Nephron progenitor cell (in vitro differentiated cells): Measurements from ENCODE around the gene CENPM.

Experiments
- DNase-seq: peaks from one replicate; pipeline ENCODE4 v3.0.0; 2021
- H3K27ac Mint-ChIP-seq: 2 replicates; pipeline ENCODE4 v1.8.0; 2021; ENCODE audit warnings: mild to moderate bottlenecking, moderate library complexity, mixed read lengths
- H3K27me3 Mint-ChIP-seq: 2 replicates; pipeline ENCODE4 v1.8.0; 2021; ENCODE audit warnings: mild to moderate bottlenecking, low read depth, mixed read lengths; ENCODE audit not compliant: poor library complexity
- H3K36me3 Mint-ChIP-seq: 2 replicates; pipeline ENCODE4 v1.8.0; 2021; ENCODE audit warnings: low read depth, mixed read lengths
- H3K4me1 Mint-ChIP-seq: 2 replicates; pipeline ENCODE4 v1.8.0; 2021; ENCODE audit warnings: mixed read lengths
- H3K4me3 Mint-ChIP-seq: 2 replicates; pipeline ENCODE4 v1.8.0; 2021; ENCODE audit warnings: mild to moderate bottlenecking, moderate library complexity, mixed read lengths
- H3K9me3 Mint-ChIP-seq: 2 replicates; pipeline ENCODE4 v1.8.0; 2021; ENCODE audit warnings: mild to moderate bottlenecking, moderate library complexity, mixed read lengths
- TF ChIP-seq, protein P1 (sequence below): fragments of 200-600 bp; sonication (generic); IDR thresholded peaks from 2 replicates; pipeline ENCODE4 v1.5.0; 2021; ENCODE audit warnings: antibody characterized with exemption

CENPM gene

DNA sequence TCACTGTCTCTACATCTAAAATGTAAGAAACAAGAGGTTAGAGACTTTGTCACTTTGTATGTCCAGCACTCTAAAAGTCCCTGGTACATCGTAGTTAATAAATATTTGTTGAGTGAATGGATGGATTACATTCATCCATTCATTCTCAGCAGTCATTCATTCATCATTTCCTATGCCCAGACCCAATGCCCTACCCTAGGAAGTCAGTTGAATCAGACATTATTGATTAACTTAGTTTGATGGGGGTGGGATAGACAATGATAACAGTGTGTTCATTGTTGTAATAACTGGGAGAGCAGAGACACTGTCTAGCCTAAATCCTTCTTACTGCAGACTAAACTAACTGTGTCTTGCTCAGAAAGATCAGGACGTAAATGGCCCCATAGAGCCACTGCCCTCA, 1.2 kb upstream of the CENPM start:
- peaks cover 54% of the 10 kb centered on the region for H3K4me1 Mint-ChIP-seq
- H3K27me3 Mint-ChIP-seq: peaks cover 2% of the 10 kb centered on the region
- H3K27ac Mint-ChIP-seq: no peak overlapping the region
- TF ChIP-seq, protein P1, sequence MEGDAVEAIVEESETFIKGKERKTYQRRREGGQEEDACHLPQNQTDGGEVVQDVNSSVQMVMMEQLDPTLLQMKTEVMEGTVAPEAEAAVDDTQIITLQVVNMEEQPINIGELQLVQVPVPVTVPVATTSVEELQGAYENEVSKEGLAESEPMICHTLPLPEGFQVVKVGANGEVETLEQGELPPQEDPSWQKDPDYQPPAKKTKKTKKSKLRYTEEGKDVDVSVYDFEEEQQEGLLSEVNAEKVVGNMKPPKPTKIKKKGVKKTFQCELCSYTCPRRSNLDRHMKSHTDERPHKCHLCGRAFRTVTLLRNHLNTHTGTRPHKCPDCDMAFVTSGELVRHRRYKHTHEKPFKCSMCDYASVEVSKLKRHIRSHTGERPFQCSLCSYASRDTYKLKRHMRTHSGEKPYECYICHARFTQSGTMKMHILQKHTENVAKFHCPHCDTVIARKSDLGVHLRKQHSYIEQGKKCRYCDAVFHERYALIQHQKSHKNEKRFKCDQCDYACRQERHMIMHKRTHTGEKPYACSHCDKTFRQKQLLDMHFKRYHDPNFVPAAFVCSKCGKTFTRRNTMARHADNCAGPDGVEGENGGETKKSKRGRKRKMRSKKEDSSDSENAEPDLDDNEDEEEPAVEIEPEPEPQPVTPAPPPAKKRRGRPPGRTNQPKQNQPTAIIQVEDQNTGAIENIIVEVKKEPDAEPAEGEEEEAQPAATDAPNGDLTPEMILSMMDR: no peak
- H3K9me3 Mint-ChIP-seq: no peaks in the 10 kb centered on the region
- DNase-seq: no peak
- peaks cover 18% of the 10 kb centered on the region for H3K36me3 Mint-ChIP-seq
- H3K4me3 Mint-ChIP-seq: no peak overlapping the region

DNA sequence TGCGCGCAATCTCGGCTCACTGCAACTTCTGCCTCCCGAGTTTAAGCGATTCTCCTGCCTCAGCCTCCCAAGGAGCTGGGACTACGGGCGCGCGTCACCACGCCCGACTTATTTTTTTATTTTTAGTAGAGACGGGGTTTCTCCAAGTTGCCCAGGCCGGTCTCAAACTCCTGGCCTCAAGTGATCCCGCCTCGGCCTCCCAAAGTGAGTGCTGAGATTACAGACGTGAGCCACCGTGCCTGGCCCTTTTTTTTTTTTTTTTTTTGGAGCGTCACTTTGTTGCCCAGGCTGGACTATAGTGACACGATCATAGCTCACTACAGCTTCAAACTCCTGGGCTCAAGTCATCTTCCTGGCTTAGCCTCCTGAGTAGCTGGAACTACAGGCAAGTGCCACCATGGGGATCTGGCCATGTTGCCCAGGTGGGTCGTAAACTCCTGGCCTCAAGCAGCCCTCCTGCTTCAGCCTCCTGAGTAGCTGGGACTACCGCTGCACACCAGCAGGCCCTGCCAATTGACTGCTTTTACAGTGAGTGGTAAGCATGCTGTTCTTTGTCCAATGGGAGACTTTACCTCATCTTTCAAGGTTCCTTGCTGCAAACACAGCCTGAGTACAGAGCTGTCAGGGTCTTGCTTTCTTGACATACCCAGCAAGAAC, 600 bp upstream of the CENPM start:
- Mint-ChIP-seq H3K27ac (peak overlapping the region; percentile 16), H3K36me3 (peaks cover 22% of the 10 kb centered on the region), H3K9me3 (no peaks in the 10 kb centered on the region), H3K27me3 (peaks cover 2% of the 10 kb centered on the region), H3K4me1 (peaks cover 54% of the 10 kb centered on the region), H3K4me3 (peak overlapping the region; percentile 77)
- DNase-seq: no peak
- TF ChIP-seq, protein P1: no peak

DNA sequence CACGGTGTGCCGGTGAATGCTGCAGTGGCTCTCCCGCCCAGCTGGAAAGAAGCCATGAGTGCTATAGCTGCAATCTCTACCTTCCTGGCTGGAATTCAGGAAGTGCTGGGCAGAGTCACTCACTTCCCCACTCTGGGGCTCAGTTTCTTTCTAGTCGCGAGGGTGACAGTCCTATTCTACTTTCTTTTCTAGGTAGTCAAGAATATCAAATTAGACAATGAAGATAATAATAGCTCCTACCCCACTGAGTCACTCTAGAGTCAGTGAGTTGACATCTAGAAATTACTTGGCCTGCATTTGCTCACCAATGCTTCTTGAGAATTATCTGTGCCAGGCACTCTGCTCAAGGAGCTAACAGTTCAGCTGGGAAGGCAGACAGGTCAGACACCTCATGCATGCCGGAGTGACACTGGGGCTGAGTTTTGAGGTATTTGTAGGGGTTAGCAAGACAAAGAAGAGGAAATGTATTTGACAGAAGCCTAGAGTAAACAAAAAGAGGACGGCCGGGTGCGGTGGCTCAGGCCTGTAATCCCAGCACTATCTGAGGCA, 3.2 kb downstream of the CENPM start:
- Mint-ChIP-seq H3K9me3 (no peaks in the 10 kb centered on the region), H3K27me3 (peaks cover 2% of the 10 kb centered on the region), H3K36me3 (peaks cover 48% of the 10 kb centered on the region), H3K27ac (no peak overlapping the region), H3K4me3 (no peak overlapping the region), H3K4me1 (peaks cover 46% of the 10 kb centered on the region)
- TF ChIP-seq, protein P1: no peak
- no peak for DNase-seq

DNA sequence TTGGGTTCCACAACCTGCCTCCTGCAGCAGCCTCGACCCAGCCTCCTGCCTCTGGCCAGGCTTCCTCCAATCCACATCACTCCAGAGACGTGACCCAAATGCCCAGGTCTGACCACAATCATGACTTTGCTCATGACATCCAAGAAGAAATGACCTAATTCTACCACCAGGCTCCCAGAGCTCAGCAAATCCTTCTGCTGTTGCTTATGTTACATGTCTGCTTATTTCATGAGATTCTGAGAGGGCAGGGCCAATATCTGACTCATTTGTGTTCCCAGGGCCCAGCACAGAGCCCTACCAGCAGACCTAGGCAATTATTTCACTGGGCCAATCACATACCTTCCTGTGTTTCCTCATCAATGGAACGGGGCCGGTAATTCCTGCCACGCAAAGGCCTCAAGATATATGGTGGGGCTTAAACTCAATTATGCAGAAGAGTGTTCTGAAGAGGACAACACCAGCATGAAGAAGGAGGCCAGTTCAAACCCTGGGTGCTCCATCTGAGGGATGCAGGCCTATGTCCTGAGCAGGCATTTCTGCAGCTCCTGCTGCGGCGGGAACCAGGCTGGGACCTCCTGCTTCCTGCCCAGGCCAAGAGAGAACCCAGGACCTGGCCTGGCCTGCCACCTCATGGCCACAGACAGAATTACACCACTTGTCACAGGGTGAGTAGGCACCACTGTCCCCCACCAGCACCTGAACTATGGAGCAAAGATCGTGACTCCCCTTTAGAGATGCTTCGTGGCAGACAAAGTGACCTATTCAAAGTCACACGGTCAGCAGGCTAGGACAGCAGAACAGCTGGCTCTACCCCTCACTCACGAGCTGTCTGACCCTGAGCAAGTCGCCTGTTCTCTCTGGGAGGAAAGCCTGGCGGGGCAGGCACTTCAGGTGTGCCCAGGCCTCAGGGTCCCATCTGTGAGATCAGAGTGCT, 5.9 kb downstream of the CENPM start:
- TF ChIP-seq, protein P1: peak; percentile 86
- no peak overlapping the region for H3K4me3 Mint-ChIP-seq
- H3K27me3 Mint-ChIP-seq: peaks cover 2% of the 10 kb centered on the region
- H3K4me1 Mint-ChIP-seq: peaks cover 47% of the 10 kb centered on the region
- peak overlapping the region; percentile 97 for H3K27ac Mint-ChIP-seq
- peak; percentile 86 for DNase-seq
- H3K9me3 Mint-ChIP-seq: no peaks in the 10 kb centered on the region
- peaks cover 51% of the 10 kb centered on the region for H3K36me3 Mint-ChIP-seq

DNA sequence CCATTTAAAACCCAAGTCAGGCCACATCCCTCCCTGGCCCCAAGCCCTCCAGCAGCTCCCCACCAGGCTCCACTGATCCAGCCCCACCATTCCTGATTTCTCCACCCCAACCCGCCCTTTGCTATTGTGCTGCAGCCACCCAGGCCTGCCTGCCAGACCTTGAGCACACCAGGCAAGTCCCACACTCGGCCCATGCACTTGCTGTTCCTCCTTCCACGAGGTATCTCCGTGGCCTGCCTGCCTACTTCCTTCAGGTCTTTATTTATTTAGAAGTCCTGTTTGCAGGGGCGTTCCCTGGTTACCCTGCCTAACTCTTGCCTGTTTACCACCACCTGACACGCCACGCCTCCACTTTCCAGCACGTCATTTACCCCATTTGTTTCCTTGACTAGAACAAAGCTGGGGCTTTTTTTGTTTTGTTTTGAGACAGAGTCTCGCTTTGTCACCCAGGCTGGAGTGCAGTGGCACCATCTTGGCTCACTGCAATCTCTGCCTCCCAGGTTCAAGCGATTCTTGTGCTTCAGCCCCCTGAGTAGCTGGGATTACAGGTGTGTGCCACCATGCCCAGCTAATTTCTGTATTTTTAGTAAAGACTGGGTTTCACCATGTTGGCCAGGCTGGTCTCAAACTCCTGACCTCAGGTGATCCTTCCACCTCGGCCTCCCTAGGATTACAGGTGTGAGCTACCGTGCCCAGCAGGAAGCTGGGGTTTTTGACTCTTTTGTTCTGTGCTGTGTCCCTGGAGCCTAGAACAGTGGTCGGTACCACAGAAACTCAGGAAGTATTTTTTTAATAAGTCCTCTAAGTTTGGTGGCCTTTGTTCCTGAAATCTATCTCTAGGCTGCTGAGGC, 6.7 kb downstream of the CENPM start:
- TF ChIP-seq, protein P1: no peak
- Mint-ChIP-seq H3K27ac (peak overlapping the region; percentile 97), H3K9me3 (no peaks in the 10 kb centered on the region), H3K4me1 (peaks cover 42% of the 10 kb centered on the region), H3K27me3 (no peaks in the 10 kb centered on the region), H3K4me3 (no peak overlapping the region), H3K36me3 (peaks cover 47% of the 10 kb centered on the region)
- no peak for DNase-seq
